Testis (tissue), 2 donors: ENCODE data around the gene EMC8.

Experiments
- CTCF ChIP-seq, 3 experiments: fragments of 450-650 bp in 2 of 3; fragments of 200-600 bp in 1 of 3; sonication (generic) in 1 of 3; IDR thresholded peaks; one replicate each; pipeline ENCODE4 v1.5.1; 2016 to 2019; ENCODE audit warnings: antibody characterized with exemption in 3 of 3, mild to moderate bottlenecking in 2 of 3, moderate library complexity in 1 of 3
- POLR2A ChIP-seq: fragments of 450-650 bp; IDR thresholded peaks from one replicate; pipeline ENCODE4 v1.6.1; 2017; ENCODE audit warnings: antibody characterized with exemption, mild to moderate bottlenecking, moderate library complexity

GRCh38 chr16:85793662-85794298, 5.6 kb downstream of the EMC8 start:
- no peak for TF ChIP-seq CTCF (IDR thresholded peaks at IDR 0.05)
- TF ChIP-seq POLR2A = no peak
